GM18507 (cell line): ENCODE data around the gene NOVA2.
"Not testable (repeated sequence)": the region's sequence is repeated elsewhere in the genome, so short reads cannot be mapped to it uniquely, and the experiment has no call there.

Experiments
- DNase-seq: peaks from one replicate; pipeline ENCODE4 v3.0.0; 2011; ENCODE audit warnings: low read depth; ENCODE audit not compliant: insufficient read length; ENCODE audit errors: extremely low spot score
- FAIRE-seq: peaks from 2 replicates; lab custom pipeline; 2011; peaks lifted over from hg19 to GRCh38; lab: Jason Lieb, UNC

NOVA2 gene

DNA sequence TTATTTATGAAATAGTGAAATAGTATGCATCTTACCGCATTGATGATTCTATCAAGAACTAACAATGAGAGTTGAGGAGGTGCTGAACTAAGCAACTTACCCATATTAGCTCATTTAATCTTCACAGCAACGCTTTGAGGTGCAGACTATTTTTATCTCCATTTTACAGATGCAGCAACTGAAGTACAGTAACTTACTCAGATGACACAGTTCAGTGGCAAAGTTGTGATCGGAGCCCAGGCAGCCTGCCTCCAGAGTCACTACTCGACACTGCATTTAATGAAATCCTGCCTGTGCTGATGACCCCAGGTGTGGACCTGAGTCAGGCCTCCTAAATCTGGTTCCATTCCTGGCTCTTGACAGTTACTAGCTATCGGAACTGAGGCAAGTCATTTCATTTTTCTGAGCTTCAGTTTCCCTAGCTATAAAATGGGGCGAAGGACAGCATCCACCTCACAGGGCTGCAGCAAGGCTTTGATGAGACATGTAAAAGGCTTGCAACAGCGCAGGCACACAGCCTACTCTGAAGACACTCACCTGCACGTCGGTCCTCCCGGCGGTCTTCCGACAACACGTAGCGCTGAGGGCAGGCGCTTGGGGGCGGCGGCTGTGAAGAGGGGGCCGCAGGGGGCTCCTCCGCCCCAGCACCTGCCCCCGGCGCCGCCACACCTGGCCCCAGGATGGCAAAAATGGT is 72.8 kb downstream of the NOVA2 start:
- DNase-seq (no peak), FAIRE-seq (no peak)

DNA sequence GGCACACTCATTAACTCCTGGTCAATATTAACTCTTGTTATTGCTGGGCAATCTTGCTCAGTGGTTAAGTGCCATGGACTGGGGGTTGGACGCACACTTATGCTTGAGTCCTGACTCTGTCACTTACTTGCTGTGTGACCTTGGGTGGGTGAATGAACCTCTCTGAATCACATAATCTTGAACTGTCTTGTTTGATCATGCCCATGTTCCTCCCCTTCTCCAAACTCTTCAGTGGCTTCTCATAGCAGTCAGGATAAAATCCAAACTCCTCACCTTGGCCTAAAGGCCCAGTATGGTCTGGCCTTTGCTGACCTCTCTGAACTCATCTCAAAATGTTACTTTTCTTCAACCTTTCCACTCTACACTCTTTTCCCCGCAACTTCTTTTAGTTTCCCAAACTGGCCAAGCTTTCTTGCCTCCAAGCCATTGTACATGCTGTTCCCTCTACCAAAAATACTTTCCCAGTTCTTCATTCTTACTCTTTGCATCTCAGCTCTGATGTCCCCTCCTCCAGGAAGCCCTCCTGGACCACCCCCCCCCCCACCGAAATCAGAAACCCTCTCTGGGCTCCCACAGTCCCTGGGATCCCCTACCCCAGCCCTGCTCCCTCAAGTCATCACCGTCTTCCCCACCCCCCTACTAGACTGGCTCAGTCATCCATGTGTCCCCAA is 73.6 kb downstream of the NOVA2 start:
- FAIRE-seq (no peak), DNase-seq (no peak)

DNA sequence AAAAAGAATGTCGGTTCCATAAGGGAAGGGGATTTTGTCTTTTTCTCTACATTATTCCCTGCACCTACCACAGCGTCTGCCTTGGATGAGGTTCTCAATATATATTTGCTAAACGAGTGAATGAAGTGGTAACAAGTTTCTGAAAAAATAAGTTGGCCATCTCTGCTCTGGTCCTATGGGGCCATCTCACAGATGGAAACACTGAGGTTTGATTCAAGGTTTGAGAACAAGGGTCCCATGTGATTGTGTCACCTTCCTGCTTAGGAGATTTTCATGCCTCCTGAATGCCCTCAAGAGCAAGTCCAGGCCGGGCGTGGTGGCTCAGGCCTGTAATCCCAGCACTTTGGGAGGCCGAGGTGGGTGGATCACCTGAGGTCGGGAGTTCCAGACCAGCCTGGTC is 74.4 kb downstream of the NOVA2 start:
- FAIRE-seq (no peak), DNase-seq (no peak)

DNA sequence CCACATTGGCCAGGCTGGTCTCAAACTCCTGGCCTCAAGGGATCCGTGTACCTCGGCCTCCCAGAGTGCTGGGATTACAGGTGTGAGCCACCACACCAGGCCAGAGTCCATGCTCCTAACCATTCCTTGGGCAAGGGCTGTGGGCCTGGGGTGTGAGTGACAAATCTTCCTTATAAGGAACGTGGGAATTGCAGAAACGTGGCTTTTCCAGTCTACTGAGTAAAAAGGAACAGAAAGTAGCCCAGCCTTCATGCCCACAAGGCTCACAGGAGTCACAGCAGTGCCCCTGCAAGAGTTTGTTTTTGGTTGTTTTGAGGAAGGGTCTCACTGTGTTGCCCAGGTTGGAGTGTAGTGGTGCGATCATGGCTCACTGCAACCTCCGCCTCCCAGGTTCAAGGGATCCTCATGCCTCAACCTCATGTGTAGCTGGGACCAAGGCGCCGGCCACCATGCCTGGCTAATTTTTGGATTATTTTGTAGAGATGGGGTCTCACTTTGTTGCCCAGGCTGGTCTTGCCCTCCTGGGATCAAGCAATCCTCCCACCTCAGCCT is 76.3 kb downstream of the NOVA2 start:
- no peak for FAIRE-seq
- DNase-seq, result no peak

DNA sequence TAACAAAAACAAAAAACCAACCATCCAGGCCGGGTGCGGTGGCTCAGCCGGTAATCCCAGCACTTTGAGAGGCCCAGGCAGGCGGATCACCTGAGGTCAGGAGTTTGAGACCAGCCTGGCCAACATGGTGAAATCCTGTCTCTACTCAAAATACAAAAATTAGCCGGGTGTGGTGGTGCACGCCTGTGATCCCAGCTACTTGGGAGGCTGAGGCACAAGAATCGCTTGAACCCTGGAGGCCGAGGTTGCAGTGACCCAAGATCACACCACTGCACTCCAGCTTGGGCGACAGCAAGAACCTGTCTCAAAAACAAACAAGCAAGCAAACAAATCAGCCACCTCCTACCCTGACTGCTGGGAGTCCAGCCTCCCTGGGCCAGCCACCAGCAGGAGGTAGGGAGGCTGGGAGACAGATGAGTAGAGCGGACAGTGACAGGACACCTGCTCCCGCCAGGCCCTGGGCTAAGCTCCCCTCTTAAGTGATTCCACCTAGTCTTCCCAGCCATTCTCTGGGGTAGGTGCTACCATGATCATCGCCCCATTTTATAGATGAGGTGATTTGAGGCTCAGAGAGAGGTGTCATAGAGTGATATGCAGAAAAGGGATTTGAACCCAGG is 77.6 kb downstream of the NOVA2 start:
- DNase-seq, FAIRE-seq: not testable (repeated sequence)

DNA sequence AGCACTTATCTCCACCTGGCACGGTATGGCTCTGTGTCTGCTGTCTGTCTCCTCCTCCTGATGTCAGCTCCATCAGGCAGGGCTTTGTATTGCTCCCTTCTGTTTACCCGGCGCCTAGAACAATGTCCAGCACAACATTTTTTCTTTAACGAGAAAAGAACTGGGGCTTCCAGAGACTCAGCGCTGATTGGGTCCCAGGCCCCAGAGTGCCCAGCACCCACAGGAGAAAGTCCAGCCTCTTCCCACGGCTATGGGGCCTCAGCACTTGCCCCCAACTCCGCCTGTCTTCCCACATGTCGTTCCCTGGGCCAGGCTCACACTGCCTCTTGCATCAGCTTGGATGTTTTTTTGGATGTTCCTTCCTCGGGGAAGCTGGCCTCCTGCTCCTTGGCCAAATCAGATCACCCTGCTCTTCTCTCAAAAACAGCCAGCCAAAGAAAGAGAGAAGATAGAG is 78.1 kb downstream of the NOVA2 start:
- no peak for DNase-seq
- no peak for FAIRE-seq

DNA sequence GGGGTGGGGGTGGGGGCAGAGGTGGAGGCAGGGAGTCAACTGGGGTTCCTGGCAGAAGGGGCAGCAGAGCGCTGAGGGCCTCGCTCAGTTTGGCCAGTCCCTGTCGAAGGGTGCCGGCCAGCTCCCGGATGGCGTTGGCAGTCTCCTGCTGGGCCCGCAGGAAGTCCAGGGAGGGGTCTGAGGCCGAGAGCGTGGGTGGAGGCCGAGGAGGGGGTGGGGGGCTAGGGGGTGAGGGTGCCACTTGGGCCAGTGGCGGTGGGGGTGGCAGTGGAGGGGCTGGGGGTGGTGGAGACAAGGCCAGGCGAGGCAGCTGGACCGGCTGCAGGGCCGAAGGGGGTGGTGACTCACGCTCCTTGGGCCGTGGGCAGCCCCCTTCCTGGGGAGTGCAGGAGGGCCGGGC is 82.8 kb downstream of the NOVA2 start:
- DNase-seq (no peak), FAIRE-seq (no peak)

DNA sequence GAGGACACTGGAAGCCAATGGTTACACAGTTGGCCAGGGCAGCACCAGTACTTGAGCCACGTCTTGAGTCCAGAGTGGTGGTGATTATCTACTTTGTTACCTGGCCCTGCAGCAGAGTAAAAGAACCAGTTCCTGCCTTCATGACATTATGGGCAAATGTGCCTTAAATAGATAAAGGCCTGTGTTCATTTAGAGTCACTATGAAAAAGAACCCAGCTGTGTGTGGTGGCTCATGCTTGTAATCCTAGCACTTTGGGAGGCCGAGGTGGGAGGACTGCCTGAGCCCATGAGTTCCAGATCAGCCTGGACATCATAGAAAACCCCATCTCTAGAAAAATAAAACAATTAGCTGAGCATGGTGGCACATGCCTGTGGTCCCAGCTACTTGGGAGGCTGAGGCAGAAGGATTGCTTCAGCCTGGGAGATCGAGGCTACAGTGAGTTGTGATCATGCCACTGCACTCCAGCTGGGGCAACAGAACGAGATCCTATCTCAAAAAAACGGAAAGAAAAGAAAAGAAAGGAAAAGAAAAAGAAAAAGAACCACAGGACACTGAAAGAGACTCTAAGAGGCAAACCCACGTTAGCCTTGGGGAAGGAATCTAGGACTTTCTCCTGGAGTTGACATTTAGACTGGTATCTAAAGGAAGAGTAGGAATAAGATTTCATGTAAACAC is 84.3 kb downstream of the NOVA2 start:
- FAIRE-seq (no peak), DNase-seq (no peak)

DNA sequence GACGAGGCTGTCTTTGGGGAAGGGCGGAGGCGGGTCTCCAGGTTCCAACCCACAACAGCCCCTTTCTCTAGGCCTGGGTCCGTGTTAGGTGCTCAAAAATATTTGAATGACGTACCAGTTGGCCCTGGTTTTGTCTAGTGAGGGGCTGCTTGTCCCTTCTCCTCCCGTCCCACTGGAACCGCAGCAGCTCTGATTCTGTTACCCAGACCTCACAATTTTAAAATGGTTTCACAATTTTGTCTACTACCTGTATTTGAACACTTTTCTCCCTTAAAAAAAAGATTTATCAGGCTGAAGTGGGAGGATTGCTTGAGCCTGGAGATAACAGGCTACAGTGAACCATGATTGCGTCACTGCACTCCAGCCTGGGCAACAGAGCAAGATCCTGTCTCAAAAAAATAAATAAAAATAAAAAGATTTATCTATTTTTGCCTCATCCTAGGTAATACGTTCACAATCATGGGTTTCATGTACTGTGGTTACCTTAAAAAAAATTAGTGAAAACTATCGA is 86.4 kb downstream of the NOVA2 start:
- peak; percentile 21 for FAIRE-seq
- DNase-seq, result no peak

DNA sequence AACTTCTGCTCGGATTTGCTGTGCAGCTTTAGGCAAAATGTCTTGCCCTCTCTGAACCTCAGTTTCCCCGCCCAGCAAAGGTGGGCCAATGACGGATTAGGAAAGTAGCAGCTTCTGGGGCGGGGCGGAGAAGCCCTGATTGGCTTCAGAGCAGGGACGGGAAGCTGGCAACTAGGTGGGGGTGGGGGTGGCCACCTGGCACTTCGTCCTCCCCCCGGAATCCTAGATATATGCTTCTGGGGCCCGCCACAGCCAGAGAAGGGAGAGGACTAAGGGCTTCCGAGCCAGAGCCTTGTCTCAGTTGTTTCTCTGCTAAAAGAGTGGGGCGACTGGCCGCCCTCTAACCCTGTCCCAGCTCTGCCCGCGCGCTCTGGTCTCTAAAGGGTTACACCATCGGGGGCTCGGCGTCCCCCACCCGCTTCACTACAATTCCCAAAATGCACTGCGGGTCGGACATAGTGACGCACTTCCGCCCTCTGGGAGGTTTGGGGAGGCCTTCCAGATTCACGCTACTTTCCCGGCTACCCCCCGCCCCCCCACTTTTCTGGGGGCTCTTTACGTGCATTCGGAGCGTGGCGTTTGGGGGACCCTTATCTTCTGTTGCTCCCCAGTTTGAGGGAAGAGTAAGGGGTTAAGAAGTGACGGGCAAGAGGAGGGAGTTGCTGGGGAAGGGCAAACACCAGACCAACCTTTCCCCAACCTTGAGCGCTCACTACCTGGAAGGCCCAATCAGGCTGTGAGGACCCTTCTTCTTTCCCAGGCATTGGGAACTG is 87.1 kb downstream of the NOVA2 start:
- FAIRE-seq (peak; percentile 95), DNase-seq (peak; percentile 81)

DNA sequence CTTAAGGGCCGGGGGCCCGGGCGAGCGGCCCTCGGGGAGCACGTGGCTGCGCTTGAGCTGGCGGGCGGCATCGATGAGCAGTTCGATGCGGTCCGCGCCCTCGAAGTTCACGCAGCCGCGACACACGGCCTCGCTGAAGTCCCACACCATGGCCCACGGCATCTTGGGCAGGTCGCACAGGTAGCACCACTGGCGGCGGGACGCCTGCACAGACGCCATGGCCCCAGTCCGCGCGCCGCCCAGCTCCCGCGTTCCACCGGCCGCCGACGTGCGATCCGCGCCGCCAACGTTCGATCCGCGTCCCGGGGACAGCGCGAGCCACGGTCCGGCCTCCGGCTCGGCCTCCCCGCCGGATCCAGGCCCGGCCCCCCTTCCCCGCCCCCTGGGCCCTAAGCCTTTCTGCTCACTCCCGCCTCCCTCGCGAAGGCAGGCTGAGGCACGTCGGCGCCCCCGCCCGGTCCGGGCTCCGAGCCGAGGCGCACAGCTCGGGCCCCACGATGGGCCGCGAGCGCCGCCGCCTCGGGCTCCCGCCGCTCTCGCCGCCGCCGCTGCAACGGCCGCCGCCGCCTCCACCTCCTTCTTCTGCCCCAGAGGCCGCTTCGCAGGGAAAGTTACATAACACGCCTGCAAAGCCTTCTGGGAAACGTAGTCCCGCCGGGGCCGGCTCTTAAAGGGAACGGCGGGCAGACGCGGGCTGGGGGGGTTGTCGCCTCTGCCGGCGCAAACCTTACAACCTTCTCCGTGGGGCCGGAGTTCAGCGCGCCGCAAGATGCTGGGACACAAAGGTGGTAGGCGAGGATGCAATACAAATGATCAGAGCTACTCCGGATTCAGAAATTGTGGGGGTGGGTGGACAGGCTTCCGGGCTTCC is 87.9 kb downstream of the NOVA2 start, which contains the start of gene IRF2BP1:
IRF2BP1 (minus strand) TSS at position 586 of the 871 bp plus-strand sequence; CDS start at position 219, 367 bp downstream.
- DNase-seq, result peak; percentile 70
- peak; percentile 41 for FAIRE-seq

DNA sequence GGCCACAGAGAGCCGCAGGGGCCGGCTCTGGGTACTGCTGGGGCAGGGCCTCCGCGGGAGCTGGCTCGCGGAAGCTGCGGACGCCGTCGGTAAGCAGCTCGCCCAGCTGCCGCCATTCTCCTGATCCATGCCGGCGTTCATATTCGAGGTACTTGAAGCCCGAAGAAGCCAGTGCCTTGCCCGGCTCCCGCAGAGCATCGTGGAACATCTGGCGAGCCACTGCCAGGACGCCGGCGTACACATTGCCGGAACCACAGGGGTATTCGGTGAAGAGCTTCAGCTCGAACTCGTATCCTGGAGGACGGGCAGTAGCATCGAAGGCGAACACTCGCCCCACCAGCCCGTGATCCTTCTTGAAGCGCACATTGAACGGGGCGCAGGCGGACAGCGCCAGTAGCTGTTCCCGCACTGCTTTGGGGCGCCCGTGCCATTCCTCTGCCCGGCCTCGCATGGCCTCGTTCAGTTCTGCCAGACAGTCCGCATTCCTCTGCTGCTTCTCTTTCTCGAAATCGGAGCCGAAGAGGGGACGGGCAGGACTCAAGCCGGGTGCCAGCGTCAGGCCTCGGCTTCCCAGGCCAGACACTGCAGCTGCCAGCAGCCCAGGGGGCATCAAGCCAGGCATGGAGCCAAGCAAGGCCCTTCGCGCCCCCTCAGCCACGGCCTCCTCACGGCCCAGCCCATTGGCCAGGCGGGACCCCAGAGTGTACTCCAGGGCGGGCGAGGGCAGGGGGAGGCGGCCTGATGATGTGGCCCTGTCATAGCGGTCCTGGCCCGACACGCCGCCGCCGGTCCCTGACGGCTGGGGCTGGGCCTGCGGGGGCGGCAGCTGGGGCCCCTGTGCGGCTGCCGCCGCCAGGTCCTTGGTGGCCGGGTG is 88.7 kb downstream of the NOVA2 start:
- FAIRE-seq, result no peak
- no peak for DNase-seq

DNA sequence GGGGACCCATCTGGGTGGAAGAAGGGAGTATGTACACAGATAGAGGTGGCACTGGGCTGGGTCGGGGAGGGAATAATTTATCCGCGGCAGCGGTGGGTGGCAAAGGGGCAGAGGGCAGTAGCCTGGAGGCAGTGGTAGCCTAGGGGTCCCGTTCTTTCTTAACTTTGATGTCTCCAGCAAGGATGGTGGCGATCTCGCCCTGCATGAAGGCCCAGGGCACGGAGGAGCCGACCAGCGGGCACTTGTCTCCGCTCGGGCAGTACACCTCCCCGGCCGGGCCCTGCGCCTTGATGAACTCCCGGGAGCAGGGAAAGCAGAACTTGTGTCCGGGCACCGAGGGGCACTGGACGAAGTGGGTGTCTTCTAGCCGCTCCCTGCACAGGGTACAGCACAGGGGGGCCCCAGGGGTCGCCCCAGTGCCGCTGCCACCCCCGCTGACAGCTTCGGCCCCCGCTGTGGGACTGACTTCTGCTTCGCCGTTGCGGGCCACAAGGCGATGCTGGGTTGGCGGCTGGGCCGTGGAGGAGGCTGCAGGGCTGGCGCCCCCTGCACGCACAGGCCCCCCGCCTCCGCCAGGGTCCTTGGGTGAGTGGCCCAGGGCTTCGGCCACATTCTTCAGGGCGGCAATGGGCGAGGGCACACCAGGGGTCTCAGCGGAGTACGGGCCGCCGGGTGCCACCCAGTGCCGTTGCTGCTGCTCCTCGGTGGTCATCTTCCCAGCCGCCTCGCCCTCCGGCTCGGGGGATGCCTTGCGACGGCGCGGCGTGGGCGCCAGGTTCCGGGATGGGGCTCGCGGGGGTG is 89.6 kb downstream of the NOVA2 start:
- FAIRE-seq, result no peak
- DNase-seq, result no peak
